Activated T-helper 1 cell treated with anti-CD3 and anti-CD28 coated beads, Interleukin-12 subunit alpha, Interleukin-12 subunit beta, Interleukin-2, Interleukin-4 antibody, amounts not matched to agents 30 ng/mL and 10 ng/mL and 1 ng/mL, durations not matched to agents 14 hours and 24 hours and 36 hours (primary cell): ENCODE data around the gene PCNX4. TPM values are rescaled to one million over a fixed set of nuclear protein-coding genes. Genes with fewer than 3 reads are reported as not detected.
A peak's percentile ranks its signal among the peaks of the same experiment; 100 is the strongest.
"Not testable (repeated sequence)": the region's sequence is repeated elsewhere in the genome, so short reads cannot be mapped to it uniquely, and the experiment has no call there.

Experiments
- DNase-seq: peaks from one replicate; pipeline ENCODE4 v3.0.0; 2021; ENCODE audit warnings: low spot score
- H3K27ac Mint-ChIP-seq: one replicate; pipeline ENCODE4 v1.8.0; 2021; ENCODE audit warnings: mild to moderate bottlenecking, mixed read lengths
- H3K27me3 Mint-ChIP-seq: one replicate; pipeline ENCODE4 v1.8.0; 2022; ENCODE audit warnings: mild to moderate bottlenecking, moderate library complexity, mixed read lengths; ENCODE audit not compliant: insufficient read depth
- H3K36me3 Mint-ChIP-seq: one replicate; pipeline ENCODE4 v1.8.0; 2021; ENCODE audit warnings: low read depth, mixed read lengths
- H3K4me1 Mint-ChIP-seq: one replicate; pipeline ENCODE4 v1.8.0; 2021; ENCODE audit warnings: low read depth, mixed read lengths
- H3K4me3 Mint-ChIP-seq: one replicate; pipeline ENCODE4 v1.8.0; 2021; ENCODE audit warnings: mild to moderate bottlenecking, moderate library complexity, mixed read lengths
- H3K9me3 Mint-ChIP-seq: one replicate; pipeline ENCODE4 v1.8.0; 2021; ENCODE audit warnings: mixed read lengths
- intact Hi-C: fragments of 100-400 bp; cut with micrococcal nuclease; formaldehyde crosslinking; loops from one replicate; pipeline ENCODE4 v1.15.1; 2024
- total RNA-seq: library from RNA; stranded (reverse); gene quantifications from 2 replicates; pipeline ENCODE4 v1.2.3, GENCODE V29; 2022

Gene PCNX4
- total RNA-seq, 1 donor from 2014 or later, result 41.6 TPM

- Mint-ChIP-seq H3K9me3 (no peaks in the 10 kb centered on the region), H3K4me3 (peak overlapping the region; percentile 98)
- DNase-seq, result no peak
Measured at GRCh38 chr14:60090864-60091519, 731 bp upstream of the PCNX4 start.

GRCh38 chr14:60092526-60092920, 800 bp downstream of the PCNX4 start:
- Mint-ChIP-seq H3K4me3 (peak overlapping the region; percentile 98), H3K27me3 (no peaks in the 10 kb centered on the region), H3K9me3 (no peaks in the 10 kb centered on the region), H3K36me3 (peaks cover 13% of the 10 kb centered on the region), H3K4me1 (peaks cover 34% of the 10 kb centered on the region), H3K27ac (peak overlapping the region; percentile 98)
- intact Hi-C loops, result loop anchor here (1.0 to 10.0 kb wide), 11 partner anchors 72 to 1795 kb away; partner anchors contain the start of genes ARID4A, DAAM1, PRKCH and SLC38A6
- DNase-seq, result no peak

More at GRCh38 chr14:60090864-60091519, 731 bp upstream of the PCNX4 start:
- intact Hi-C loops, result loop anchor here (1.0 to 10.0 kb wide), 10 partner anchors 60 to 1794 kb away; partner anchors contain the start of genes ARID4A, DAAM1, JKAMP and L3HYPDH
- Mint-ChIP-seq H3K27me3 (peaks cover 6% of the 10 kb centered on the region), H3K27ac (peak overlapping the region; percentile 98), H3K36me3 (peaks cover 10% of the 10 kb centered on the region), H3K4me1 (peaks cover 34% of the 10 kb centered on the region)

- intact Hi-C loops, result loop anchor here (2.0 to 10.0 kb wide), 8 partner anchors 128 to 1796 kb away; partner anchors contain the start of genes ARID4A, DAAM1, PRKCH and SLC38A6
- Mint-ChIP-seq H3K27me3 (no peaks in the 10 kb centered on the region), H3K27ac (peak overlapping the region; percentile 98), H3K36me3 (peaks cover 18% of the 10 kb centered on the region), H3K4me1 (peaks cover 38% of the 10 kb centered on the region), H3K9me3 (no peaks in the 10 kb centered on the region), H3K4me3 (peak overlapping the region; percentile 98)
- no peak for DNase-seq
Measured at GRCh38 chr14:60093080-60093479, 1.4 kb downstream of the PCNX4 start.

GRCh38 chr14:60093606-60094005, 1.9 kb downstream of the PCNX4 start:
- DNase-seq, result no peak
- H3K4me3 Mint-ChIP-seq, result peak overlapping the region; percentile 98
- intact Hi-C loops, result loop anchor here (2.0 to 10.0 kb wide), 8 partner anchors 129 to 1796 kb away; partner anchors contain the start of genes ARID4A, DAAM1, PRKCH and SLC38A6
- H3K27me3 Mint-ChIP-seq, result no peaks in the 10 kb centered on the region
- peaks cover 21% of the 10 kb centered on the region for H3K36me3 Mint-ChIP-seq
- peak overlapping the region; percentile 98 for H3K27ac Mint-ChIP-seq
- peaks cover 43% of the 10 kb centered on the region for H3K4me1 Mint-ChIP-seq
- no peaks in the 10 kb centered on the region for H3K9me3 Mint-ChIP-seq

- DNase-seq, result peak; percentile 25
- H3K27me3 Mint-ChIP-seq, result no peaks in the 10 kb centered on the region
- H3K4me3 Mint-ChIP-seq, result peak overlapping the region; percentile 98
- H3K9me3 Mint-ChIP-seq, result no peaks in the 10 kb centered on the region
- H3K36me3 Mint-ChIP-seq, result peaks cover 21% of the 10 kb centered on the region
- intact Hi-C loops, result loop anchor here (5.0 to 10.0 kb wide), 7 partner anchors 658 to 1797 kb away; partner anchors contain the start of genes ARID4A, DAAM1, PRKCH and SLC38A6
- peaks cover 43% of the 10 kb centered on the region for H3K4me1 Mint-ChIP-seq
- H3K27ac Mint-ChIP-seq, result peak overlapping the region; percentile 93
Measured at GRCh38 chr14:60094306-60094897, 2.7 kb downstream of the PCNX4 start.

GRCh38 chr14:60095231-60095630, 3.5 kb downstream of the PCNX4 start:
- no peaks in the 10 kb centered on the region for H3K9me3 Mint-ChIP-seq
- no peak overlapping the region for H3K27ac Mint-ChIP-seq
- H3K4me1 Mint-ChIP-seq, result peaks cover 43% of the 10 kb centered on the region
- intact Hi-C loops, result loop anchor here (10.0 kb wide), 1 partner anchor 1230 kb away; the partner anchor contains the start of gene PRKCH
- H3K4me3 Mint-ChIP-seq, result no peak overlapping the region
- H3K36me3 Mint-ChIP-seq, result peaks cover 21% of the 10 kb centered on the region
- no peaks in the 10 kb centered on the region for H3K27me3 Mint-ChIP-seq
- no peak for DNase-seq

- intact Hi-C loops, result loop anchor here (10.0 kb wide), 1 partner anchor 1229 kb away; the partner anchor contains the start of gene PRKCH
- Mint-ChIP-seq H3K4me3 (no peak overlapping the region), H3K4me1 (peaks cover 42% of the 10 kb centered on the region)
Measured at GRCh38 chr14:60095781-60096450, 4.2 kb downstream of the PCNX4 start.

GRCh38 chr14:60097974-60098373, 6.3 kb downstream of the PCNX4 start:
- DNase-seq, result no peak
- H3K27me3 Mint-ChIP-seq, result no peaks in the 10 kb centered on the region
- peaks cover 50% of the 10 kb centered on the region for H3K4me1 Mint-ChIP-seq
- intact Hi-C loops, result loop anchor here (10.0 kb wide), 1 partner anchor 1227 kb away; the partner anchor contains the start of gene PRKCH
- peaks cover 29% of the 10 kb centered on the region for H3K36me3 Mint-ChIP-seq
- no peaks in the 10 kb centered on the region for H3K9me3 Mint-ChIP-seq
- no peak overlapping the region for H3K4me3 Mint-ChIP-seq
- H3K27ac Mint-ChIP-seq, result peak overlapping the region; percentile 45

More at GRCh38 chr14:60095781-60096450, 4.2 kb downstream of the PCNX4 start:
- peaks cover 25% of the 10 kb centered on the region for H3K36me3 Mint-ChIP-seq
- H3K27me3 Mint-ChIP-seq, result no peaks in the 10 kb centered on the region
- no peak overlapping the region for H3K27ac Mint-ChIP-seq
- no peak for DNase-seq
- H3K9me3 Mint-ChIP-seq, result no peaks in the 10 kb centered on the region

- not testable (repeated sequence) for H3K4me3 Mint-ChIP-seq, H3K27me3 Mint-ChIP-seq, H3K9me3 Mint-ChIP-seq, H3K27ac Mint-ChIP-seq, DNase-seq
- Mint-ChIP-seq H3K36me3 (peaks cover 27% of the 10 kb centered on the region), H3K4me1 (peaks cover 39% of the 10 kb centered on the region)
- intact Hi-C loops, result loop anchor here (10.0 kb wide), 1 partner anchor 1225 kb away; the partner anchor contains the start of gene PRKCH
Measured at GRCh38 chr14:60099855-60100254, 8.1 kb downstream of the PCNX4 start.

- Mint-ChIP-seq H3K27me3 (no peaks in the 10 kb centered on the region), H3K4me1 (peaks cover 28% of the 10 kb centered on the region), H3K4me3 (no peak overlapping the region), H3K27ac (no peak overlapping the region), H3K36me3 (peaks cover 32% of the 10 kb centered on the region), H3K9me3 (no peaks in the 10 kb centered on the region)
- no peak for DNase-seq
- intact Hi-C loops, result no loop called here
Measured at GRCh38 chr14:60101786-60102185, 10.1 kb downstream of the PCNX4 start.

- intact Hi-C loops, result no loop called here
- H3K4me1 Mint-ChIP-seq, result peaks cover 28% of the 10 kb centered on the region
- DNase-seq, result no peak
- H3K9me3 Mint-ChIP-seq, result no peaks in the 10 kb centered on the region
- H3K27me3 Mint-ChIP-seq, result no peaks in the 10 kb centered on the region
- H3K4me3 Mint-ChIP-seq, result no peak overlapping the region
- no peak overlapping the region for H3K27ac Mint-ChIP-seq
- H3K36me3 Mint-ChIP-seq, result peaks cover 28% of the 10 kb centered on the region
Measured at GRCh38 chr14:60102389-60102788, 10.7 kb downstream of the PCNX4 start.

- intact Hi-C loops, result no loop called here
- no peak overlapping the region for H3K4me3 Mint-ChIP-seq
- peaks cover 31% of the 10 kb centered on the region for H3K36me3 Mint-ChIP-seq
- H3K4me1 Mint-ChIP-seq, result peaks cover 33% of the 10 kb centered on the region
- DNase-seq, result no peak
- H3K27ac Mint-ChIP-seq, result no peak overlapping the region
- no peaks in the 10 kb centered on the region for H3K9me3 Mint-ChIP-seq
- H3K27me3 Mint-ChIP-seq, result no peaks in the 10 kb centered on the region
Measured at GRCh38 chr14:60106339-60106738, 14.6 kb downstream of the PCNX4 start.
